ENCODE data around the gene STRN4.
"Not testable (repeated sequence)": the region's sequence is repeated elsewhere in the genome, so short reads cannot be mapped to it uniquely, and the experiment has no call there.

Gene STRN4, protein sequence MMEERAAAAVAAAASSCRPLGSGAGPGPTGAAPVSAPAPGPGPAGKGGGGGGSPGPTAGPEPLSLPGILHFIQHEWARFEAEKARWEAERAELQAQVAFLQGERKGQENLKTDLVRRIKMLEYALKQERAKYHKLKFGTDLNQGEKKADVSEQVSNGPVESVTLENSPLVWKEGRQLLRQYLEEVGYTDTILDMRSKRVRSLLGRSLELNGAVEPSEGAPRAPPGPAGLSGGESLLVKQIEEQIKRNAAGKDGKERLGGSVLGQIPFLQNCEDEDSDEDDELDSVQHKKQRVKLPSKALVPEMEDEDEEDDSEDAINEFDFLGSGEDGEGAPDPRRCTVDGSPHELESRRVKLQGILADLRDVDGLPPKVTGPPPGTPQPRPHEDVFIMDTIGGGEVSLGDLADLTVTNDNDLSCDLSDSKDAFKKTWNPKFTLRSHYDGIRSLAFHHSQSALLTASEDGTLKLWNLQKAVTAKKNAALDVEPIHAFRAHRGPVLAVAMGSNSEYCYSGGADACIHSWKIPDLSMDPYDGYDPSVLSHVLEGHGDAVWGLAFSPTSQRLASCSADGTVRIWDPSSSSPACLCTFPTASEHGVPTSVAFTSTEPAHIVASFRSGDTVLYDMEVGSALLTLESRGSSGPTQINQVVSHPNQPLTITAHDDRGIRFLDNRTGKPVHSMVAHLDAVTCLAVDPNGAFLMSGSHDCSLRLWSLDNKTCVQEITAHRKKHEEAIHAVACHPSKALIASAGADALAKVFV

DNA sequence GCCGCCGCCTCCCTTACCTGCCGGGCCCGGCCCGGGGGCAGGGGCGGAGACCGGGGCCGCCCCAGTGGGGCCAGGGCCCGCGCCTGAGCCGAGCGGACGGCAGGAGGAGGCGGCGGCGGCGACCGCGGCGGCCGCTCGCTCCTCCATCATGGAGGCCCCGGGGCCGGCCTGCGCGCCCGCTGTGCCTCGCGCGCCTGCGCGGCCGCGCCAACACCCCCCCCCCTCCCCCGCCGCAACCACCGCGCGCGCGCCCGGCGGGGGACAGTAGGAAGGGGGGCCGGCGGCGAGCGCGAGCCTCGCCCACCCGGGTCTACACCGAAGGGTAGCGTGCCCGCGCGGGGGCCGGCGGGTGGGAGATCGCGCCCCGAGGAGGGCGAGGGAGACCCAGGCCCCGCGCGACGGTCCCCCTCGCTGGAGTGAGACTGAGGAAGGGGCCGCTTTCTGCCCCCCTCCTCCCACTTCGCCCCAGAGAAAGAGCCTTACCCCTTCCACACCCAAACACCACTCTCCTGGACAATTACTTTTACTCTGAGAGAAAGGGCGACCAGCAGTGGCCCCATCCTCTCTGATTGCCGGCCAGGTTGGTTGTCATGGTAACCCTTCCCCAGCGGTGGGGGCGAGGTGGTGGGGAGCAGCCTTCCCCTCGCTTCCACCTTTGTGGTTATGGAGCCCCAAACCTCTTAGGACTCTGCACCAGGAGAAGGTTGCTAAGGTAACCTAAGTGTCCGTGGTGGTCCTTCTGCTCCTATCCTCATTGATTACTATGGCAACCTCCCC is at the start of gene STRN4:
Gene STRN4 (minus strand): TSS at position 170 of the 777 bp plus-strand sequence. CDS start 20 bp downstream, at position 150.
- DNase-seq (ENCODE audit: low spot score) = no peak

- DNase-seq (ENCODE audit: low spot score) = no peak
Observed at GRCh38 chr19:46791944-46792343, 45.7 kb upstream of the STRN4 start.

GRCh38 chr19:46789371-46789770 is 43.1 kb upstream of the STRN4 start:
- DNase-seq (ENCODE audit: low spot score) = no peak

DNA sequence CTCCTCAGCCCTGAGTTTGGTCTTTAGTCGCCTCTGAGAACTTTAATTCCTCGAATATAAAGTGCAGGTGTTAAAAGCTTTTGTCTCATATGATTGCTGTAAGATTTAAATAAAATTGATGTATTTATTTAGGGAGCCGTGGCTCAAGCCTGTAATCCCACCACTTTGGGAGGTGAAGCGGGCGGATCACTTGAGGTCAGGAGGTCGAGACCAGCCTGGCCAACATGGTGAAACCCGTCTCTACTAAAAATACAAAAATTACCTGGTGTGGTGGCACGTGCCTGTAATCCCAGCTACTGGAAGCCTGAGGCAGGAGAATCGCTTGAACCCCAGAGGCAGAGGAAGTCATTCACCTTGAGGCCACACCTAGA is 42.7 kb upstream of the STRN4 start:
- no peak for DNase-seq (ENCODE audit: low spot score)

- peak; percentile 56 for DNase-seq (ENCODE audit: low spot score)
Observed at GRCh38 chr19:46788262-46788967, 42.2 kb upstream of the STRN4 start, which contains the start of gene SLC1A5. SLC1A5 (minus strand) TSS chr19:46788594; CDS start chr19:46787965, 629 bp downstream.

DNA sequence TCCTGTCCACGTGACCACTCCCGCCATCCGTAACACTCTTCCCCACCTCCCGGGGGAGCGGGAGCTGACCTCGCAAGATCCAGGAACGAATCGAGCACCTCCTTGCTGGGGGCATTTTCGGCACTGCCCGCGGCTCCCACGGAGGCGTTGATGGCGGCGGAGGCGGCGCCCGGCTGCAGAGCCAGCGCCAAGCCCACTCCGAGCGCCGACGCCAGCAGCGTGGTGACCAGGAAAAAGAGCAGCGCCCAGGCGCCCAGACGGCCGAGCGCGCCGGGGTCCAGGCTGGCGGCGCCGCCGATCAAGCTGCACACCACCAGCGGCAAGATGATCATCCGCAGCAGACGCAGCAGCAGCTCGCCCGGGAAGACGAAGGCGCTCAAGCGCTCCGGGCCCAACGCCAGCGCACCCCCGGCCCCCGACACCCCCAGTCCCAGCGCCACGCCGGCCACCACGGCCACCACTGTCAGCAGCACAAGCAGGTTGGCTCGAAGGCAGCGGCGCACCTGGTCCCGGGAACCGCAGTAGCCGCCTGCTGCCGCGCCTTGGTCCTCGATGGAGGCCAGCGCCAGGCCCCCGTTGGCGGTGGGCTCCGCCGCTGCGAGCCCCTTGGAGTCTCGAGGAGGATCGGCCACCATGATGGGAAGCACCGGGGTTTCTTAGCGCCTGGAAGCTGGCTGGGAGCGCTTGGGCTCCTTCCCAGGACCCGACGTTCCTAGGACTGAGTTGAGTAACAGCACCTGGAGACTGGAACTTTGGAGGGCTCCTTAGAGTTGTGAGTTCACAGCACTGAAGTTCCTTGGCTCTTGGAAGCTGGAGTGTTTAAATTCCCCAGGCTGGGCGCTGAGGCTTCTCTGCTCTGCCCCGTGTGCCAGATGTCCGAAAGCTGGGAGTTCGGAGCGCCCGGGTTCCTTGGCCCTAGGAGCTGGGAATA is 41.3 kb upstream of the STRN4 start:
- no peak for DNase-seq (ENCODE audit: low spot score)

- DNase-seq (ENCODE audit: low spot score) = no peak
Observed at GRCh38 chr19:46787040-46787330, 40.7 kb upstream of the STRN4 start.

- no peak for DNase-seq (ENCODE audit: low spot score)
Observed at GRCh38 chr19:46786236-46787039, 40.2 kb upstream of the STRN4 start.

GRCh38 chr19:46785980-46786235 is 39.7 kb upstream of the STRN4 start:
- DNase-seq (ENCODE audit: low spot score) = no peak

GRCh38 chr19:46785054-46785979 is 39.1 kb upstream of the STRN4 start:
- DNase-seq (ENCODE audit: low spot score) = no peak

DNA sequence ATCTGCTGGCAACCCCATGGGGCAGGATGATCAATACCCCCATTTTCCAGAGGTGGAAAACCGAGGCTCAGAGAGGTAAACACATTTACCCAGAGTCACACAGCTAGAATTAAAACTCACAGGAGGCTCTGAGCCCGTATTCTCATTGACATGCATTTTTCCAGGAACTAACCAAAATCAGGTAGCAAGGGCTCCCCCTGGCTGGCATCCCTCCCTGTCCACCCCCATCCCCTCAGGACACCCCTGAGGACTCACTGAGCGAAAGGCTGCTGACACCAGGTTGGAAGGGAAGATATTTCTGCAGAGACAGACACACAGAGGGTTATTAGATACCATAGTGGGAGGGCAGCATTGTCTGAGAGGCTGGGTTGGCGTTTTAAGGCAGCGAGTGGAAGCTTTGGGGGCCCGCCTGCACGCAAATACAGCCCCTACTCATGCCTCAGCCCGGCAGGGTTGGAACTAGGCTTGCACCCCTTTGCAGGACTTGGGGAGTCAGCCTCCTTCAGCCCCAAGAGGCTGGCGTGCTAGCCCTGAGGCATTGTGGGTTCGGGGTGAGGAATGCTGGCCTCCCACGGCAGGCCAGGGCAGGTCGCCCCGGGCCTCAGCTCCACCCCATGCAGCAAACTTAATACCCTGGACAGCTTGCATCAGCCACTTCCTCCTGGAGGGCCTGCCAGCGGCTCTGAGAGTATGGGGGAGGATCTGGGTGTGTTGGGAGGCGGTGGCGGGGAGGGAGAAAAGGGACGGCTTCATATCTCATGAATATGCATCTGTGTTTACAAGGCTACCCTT is 38.2 kb upstream of the STRN4 start:
- no peak for DNase-seq (ENCODE audit: low spot score)

GRCh38 chr19:46783670-46784069 is 37.4 kb upstream of the STRN4 start:
- no peak for DNase-seq (ENCODE audit: low spot score)

DNA sequence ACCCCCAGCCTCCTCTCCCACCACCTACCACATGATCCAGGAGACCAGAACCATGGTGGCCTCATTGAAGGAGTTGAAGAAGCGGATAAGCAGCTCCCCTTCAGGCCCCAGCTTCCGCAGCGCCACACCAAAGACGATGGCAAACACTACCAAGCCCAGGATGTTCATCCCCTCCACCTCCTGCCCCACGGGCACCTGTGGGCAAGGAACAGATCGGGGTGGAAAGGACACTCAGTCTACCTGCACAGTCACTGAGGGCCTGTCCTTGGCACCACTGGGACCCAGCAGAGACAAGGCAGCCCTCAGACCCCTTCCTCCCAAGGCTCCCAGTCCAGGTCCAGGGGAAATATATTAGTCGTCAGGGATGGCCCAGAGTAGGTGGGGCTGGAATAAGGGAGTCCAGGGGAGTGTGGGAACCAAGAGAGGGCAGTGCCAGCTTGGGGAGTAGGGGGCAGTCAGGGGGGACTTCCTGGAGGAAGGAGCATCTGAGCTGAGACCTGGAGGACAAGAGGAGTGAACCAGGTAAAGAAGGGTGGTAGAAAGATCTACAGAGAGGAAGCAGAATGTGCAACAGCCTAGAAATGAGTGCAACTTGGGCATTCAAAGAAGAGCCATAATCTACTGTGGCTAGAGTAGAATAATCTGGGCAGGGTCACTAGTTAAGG is 36.2 kb upstream of the STRN4 start:
- no peak for DNase-seq (ENCODE audit: low spot score)

DNA sequence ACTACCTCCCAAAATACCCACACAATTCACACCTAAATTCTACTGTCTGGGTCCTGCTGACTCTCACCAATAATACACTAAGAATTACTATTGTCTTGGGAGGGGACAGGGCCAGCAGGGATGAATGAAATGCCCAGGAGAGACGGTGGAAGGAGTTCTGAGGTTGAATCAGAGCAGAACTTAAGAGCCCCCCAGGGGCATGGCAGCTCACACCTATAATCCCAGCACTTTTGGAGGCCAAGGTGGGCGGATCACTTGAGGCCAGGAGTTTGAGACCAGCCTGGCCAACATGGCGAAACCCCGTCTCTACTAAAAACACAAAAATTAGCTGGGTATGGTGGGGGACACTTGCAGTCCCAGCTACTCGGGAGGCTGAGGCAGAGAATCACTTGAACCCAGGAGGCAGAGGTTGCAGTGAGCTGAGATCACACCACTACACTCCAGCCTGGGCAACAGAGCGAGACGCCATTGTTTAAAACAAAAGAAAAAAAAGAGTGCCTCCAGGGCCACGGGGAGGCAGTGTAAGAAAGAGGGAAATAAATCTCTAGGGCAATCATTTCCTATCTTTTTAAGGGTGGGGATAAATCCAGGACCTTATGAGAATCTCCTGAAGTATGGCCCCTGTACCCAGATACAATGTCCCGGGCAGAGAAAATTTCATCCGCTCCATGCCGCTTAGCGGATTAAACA is 31.9 kb upstream of the STRN4 start:
- not testable (repeated sequence) for DNase-seq (ENCODE audit: low spot score)

DNA sequence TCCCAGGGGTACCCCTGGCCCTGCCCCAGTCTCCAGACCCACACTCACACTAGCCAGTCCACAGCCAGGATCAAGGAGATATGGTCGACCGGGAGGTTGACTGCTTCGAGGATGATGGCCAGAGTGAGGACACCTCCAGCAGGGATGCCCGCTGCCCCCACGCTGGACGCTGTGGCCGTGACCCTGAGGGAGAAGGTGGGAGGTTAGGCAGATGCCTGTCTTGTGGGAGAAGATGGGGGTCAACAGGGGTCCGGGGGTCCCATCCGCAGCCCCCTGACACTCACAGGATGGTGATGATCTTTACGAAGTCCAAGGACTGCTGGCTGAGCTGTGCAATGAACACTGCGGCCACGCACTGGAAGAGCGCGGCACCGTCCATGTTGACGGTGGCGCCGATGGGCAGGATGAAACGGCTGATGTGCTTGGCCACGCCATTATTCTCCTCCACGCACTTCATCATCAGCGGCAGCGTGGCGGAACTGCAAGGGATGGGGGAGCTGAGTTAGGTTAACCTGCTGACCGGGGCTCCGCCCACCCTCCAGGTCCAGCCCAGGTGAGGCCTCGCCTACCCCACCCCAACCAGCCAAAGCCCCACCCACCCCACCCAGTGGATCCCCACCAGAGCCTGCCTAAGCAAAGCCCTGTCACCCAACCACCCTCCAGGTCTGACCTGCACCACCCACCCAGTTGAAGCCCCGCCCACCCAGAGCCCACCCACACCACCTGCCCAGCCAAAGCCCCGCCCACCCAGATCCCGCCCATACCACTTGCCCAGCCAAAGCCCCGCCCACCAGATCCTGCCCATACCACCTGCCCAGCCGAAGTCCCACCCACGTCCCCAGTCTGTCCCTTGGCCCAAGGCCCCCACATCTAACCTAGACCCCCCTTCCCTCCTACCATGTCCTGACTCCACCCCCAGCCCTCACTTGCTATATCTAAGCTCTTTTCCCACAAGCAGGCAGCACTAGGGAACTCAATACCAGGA is 31.0 kb upstream of the STRN4 start:
- DNase-seq (ENCODE audit: low spot score) = no peak

DNA sequence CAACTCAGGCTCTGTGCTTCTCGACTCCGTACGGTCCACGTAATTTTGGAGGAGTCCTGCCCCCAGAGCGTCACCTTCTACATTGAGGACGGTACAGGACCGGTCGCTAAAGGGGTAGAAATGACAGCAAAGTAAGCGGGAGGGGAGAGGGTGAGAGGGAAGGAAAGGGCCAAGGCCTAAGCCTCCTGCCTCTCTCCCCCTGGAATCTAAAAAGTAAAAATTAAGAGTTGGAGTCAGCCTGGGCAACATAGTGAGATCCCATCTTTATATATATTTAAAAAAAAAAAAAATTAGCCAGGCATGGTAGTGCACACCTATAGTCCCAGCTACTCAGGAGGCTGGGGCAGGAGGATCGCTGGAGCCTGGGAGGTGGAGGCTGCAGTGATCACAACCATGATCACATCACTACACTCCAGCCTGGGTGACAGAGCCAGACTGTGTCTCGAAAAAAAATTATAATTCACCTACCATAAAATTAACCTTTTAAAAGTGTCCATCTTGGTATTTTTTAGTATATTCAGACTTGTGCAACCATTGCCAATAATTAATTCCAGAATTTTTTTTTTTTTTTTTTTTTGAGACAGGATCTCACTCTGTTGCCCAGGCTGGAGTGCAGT is 29.5 kb upstream of the STRN4 start:
- DNase-seq (ENCODE audit: low spot score) = no peak
